Fibroblast of lung (primary cell): Measurements from ENCODE around the gene SRRD. TPM values are rescaled to one million over a fixed set of nuclear protein-coding genes. Genes with fewer than 3 reads are reported as not detected.

Experiments
- DNase-seq, 2 donors: peaks; one replicate each; pipeline versions ENCODE4 v3.0.0 to v3.0.0-alpha.2; 2010; ENCODE audit warnings: low read depth in 2 of 2
- H2AFZ ChIP-seq: 2 replicates; pipeline ENCODE4 v1.5.1; 2012; ENCODE audit warnings: low read length, control low read depth, inconsistent platforms
- H3K27ac ChIP-seq: 2 replicates; pipeline ENCODE4 v1.5.1; 2011; ENCODE audit warnings: low read length, control low read depth; ENCODE audit not compliant: insufficient read depth
- H3K27me3 ChIP-seq: 2 replicates; pipeline ENCODE4 v1.5.1; 2011; ENCODE audit warnings: mild to moderate bottlenecking, low read length; ENCODE audit not compliant: control insufficient read depth, insufficient read depth
- H3K36me3 ChIP-seq: 2 replicates; pipeline ENCODE4 v1.5.1; 2011; ENCODE audit warnings: low read length; ENCODE audit not compliant: control insufficient read depth, insufficient read depth
- H3K4me1 ChIP-seq: 2 replicates; pipeline ENCODE4 v1.5.1; 2011; ENCODE audit warnings: low read length; ENCODE audit not compliant: control insufficient read depth, insufficient read depth; ENCODE audit errors: extremely low read depth
- H3K4me2 ChIP-seq: 2 replicates; pipeline ENCODE4 v1.5.1; 2011; ENCODE audit warnings: low read length, control low read depth; ENCODE audit not compliant: insufficient read depth; ENCODE audit errors: extremely low read depth
- H3K4me3 ChIP-seq, 4 experiments: fragments of 200-600 bp in 1 of 4; sonication (generic) in 1 of 4; replicated peaks in 1 of 4; 2 replicates each; pipeline ENCODE4 v1.5.1; 2011 to 2016; ENCODE audit warnings: low read length in 4 of 4, low read depth in 3 of 4, mild to moderate bottlenecking in 3 of 4, control low read depth in 2 of 4, inconsistent platforms in 1 of 4, mixed read lengths in 1 of 4; ENCODE audit not compliant: insufficient read depth in 1 of 4; ENCODE audit errors: control extremely low read depth in 1 of 4
- H3K79me2 ChIP-seq: 2 replicates; pipeline ENCODE4 v1.5.1; 2012; ENCODE audit warnings: mild to moderate bottlenecking, low read length, inconsistent platforms; ENCODE audit not compliant: control insufficient read depth, insufficient read depth
- H3K9ac ChIP-seq: 2 replicates; pipeline ENCODE4 v1.5.1; 2011; ENCODE audit warnings: mild to moderate bottlenecking, low read length, control low read depth; ENCODE audit not compliant: insufficient read depth
- H3K9me3 ChIP-seq: 2 replicates; pipeline ENCODE4 v1.5.1; 2012; ENCODE audit warnings: low read depth, low read length; ENCODE audit not compliant: control insufficient read depth, insufficient read depth
- H4K20me1 ChIP-seq: 2 replicates; pipeline ENCODE4 v1.5.1; 2011; ENCODE audit warnings: low read length; ENCODE audit not compliant: control insufficient read depth, insufficient read depth; ENCODE audit errors: extremely low read depth
- CTCF ChIP-seq, 2 donors: IDR thresholded peaks in 1 of 2; conservative IDR thresholded peaks in 1 of 2; 1 replicate in 1 of 2; 2 replicates in 1 of 2; pipeline ENCODE4 v1.5.1; 2011 to 2012; ENCODE audit warnings: low read length in 2 of 2, control low read depth in 1 of 2, inconsistent platforms in 1 of 2, low read depth in 1 of 2, mild to moderate bottlenecking in 1 of 2
- EZH2 ChIP-seq: IDR thresholded peaks from 2 replicates; pipeline ENCODE4 v1.5.1; 2012; ENCODE audit warnings: low read length, control low read depth, mild to moderate bottlenecking; ENCODE audit errors: missing control alignments
- polyA plus RNA-seq, 2 donors: library from polyadenylated mRNA; depleted of rRNA in 1 of 2; stranded (reverse) in 1 of 2; unstranded in 1 of 2; fragments of >200 nt; gene quantifications; 2 replicates each; pipeline ENCODE4 v1.2.1, GENCODE V29; 2011 to 2012; ENCODE audit warnings: missing spikeins in 1 of 2
- total RNA-seq: library from RNA; depleted of rRNA; stranded (reverse); fragments of >200 nt; gene quantifications from 2 replicates; pipeline ENCODE4 v1.2.1, GENCODE V29; 2014

Gene SRRD
- total and polyA plus RNA-seq, 2 donors (not counting 1 experiment from before 2014, with no cell fraction given) = 7.9 to 30.0 TPM

GRCh38 chr22:26536056-26536761, 52.5 kb downstream of the SRRD start:
- H3K4me2 ChIP-seq = no peak overlapping the region
- no peak overlapping the region for H3K27ac ChIP-seq
- H3K9ac ChIP-seq = no peak overlapping the region
- no peak for TF ChIP-seq CTCF (conservative IDR thresholded peaks at IDR 0.05 in 1 of 2, IDR thresholded peaks at IDR 0.05 in 1 of 2; ENCODE audit: low read depth in 1 of 2, low read length in 2 of 2)
- no peak for TF ChIP-seq EZH2
- no peak for DNase-seq
- H3K4me3 ChIP-seq = no peak overlapping the region
- H3K36me3 ChIP-seq = peaks cover 8% of the 10 kb centered on the region
- no peak overlapping the region for H2AFZ ChIP-seq
- no peaks in the 10 kb centered on the region for H3K9me3 ChIP-seq
- no peaks in the 10 kb centered on the region for H3K79me2 ChIP-seq
- no peaks in the 10 kb centered on the region for H3K4me1 ChIP-seq
- H4K20me1 ChIP-seq = no peaks in the 10 kb centered on the region
- H3K27me3 ChIP-seq = no peaks in the 10 kb centered on the region

- Histone ChIP-seq H3K4me1 (no peaks in the 10 kb centered on the region), H3K27ac (no peak overlapping the region), H3K4me2 (no peak overlapping the region), H3K4me3 (no peak overlapping the region), H3K36me3 (peaks cover 8% of the 10 kb centered on the region), H3K79me2 (no peaks in the 10 kb centered on the region), H4K20me1 (no peaks in the 10 kb centered on the region), H3K9me3 (no peaks in the 10 kb centered on the region), H3K27me3 (no peaks in the 10 kb centered on the region), H3K9ac (no peak overlapping the region), H2AFZ (no peak overlapping the region)
- TF ChIP-seq CTCF (conservative IDR thresholded peaks at IDR 0.05 in 1 of 2, IDR thresholded peaks at IDR 0.05 in 1 of 2; ENCODE audit: low read depth in 1 of 2, low read length in 2 of 2) (no peak), EZH2 (no peak)
- no peak for DNase-seq
Measured at GRCh38 chr22:26536762-26537134, 53.1 kb downstream of the SRRD start.

DNA sequence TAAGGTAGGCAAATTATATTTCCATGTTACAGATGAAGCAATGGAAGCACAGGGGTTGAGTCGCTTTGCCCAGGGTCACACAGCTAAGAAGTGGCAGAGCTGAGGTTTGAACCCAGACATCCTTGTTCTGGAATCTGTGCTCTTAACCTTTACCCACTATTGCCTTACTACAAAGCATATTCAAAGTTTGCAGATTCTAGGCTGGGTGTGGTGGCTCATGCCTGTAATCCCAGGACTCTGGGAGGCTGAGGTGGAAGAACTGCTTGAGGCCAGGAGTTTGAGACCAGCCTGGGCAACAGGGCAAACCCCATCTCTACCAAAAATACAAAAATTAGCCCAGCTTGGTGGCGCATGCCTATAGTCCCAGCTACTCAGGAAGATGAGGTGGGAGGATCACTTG, 56.4 kb downstream of the SRRD start:
- Histone ChIP-seq H3K27ac (no peak overlapping the region), H4K20me1 (no peaks in the 10 kb centered on the region), H3K79me2 (no peaks in the 10 kb centered on the region), H2AFZ (no peak overlapping the region), H3K36me3 (peaks cover 8% of the 10 kb centered on the region), H3K27me3 (no peaks in the 10 kb centered on the region), H3K4me3 (no peak overlapping the region), H3K4me2 (no peak overlapping the region), H3K4me1 (no peaks in the 10 kb centered on the region), H3K9me3 (no peaks in the 10 kb centered on the region), H3K9ac (no peak overlapping the region)
- no peak for DNase-seq
- TF ChIP-seq EZH2 (no peak), CTCF (conservative IDR thresholded peaks at IDR 0.05 in 1 of 2, IDR thresholded peaks at IDR 0.05 in 1 of 2; ENCODE audit: low read depth in 1 of 2, low read length in 2 of 2) (no peak)
